Left ventricle myocardium inferior (tissue), 1 donor: Measurements from ENCODE around the gene ENDOV. TPM values are rescaled to one million over a fixed set of nuclear protein-coding genes. Genes with fewer than 3 reads are reported as not detected.

Source experiments
- DNase-seq: peaks from one replicate; pipeline ENCODE4 v3.0.0-alpha.2; 2020
- H3K27ac ChIP-seq: fragments of 200-600 bp; replicated peaks from 2 replicates; pipeline ENCODE4 v1.8.0; 2021
- H3K27me3 ChIP-seq: fragments of 200-600 bp; 2 replicates; pipeline ENCODE4 v1.8.0; 2021; ENCODE audit warnings: low read depth
- H3K36me3 ChIP-seq: fragments of 200-600 bp; 2 replicates; pipeline ENCODE4 v1.8.0; 2021
- H3K4me1 ChIP-seq: fragments of 200-600 bp; 2 replicates; pipeline ENCODE4 v1.8.0; 2021
- H3K4me3 ChIP-seq: fragments of 200-600 bp; 2 replicates; pipeline ENCODE4 v1.8.0; 2021; ENCODE audit warnings: mild to moderate bottlenecking, moderate library complexity
- H3K9me3 ChIP-seq: fragments of 200-600 bp; replicated peaks from 2 replicates; pipeline ENCODE4 v1.8.0; 2021
- CTCF ChIP-seq: fragments of 200-600 bp; IDR thresholded peaks from 2 replicates; pipeline ENCODE4 v1.8.0; 2021; ENCODE audit warnings: antibody characterized with exemption, mild to moderate bottlenecking, borderline replicate concordance
- intact Hi-C: fragments of 100-400 bp; cut with micrococcal nuclease; formaldehyde crosslinking; loops from one replicate; pipeline ENCODE4 v1.11.0; 2022
- total RNA-seq: library from RNA; stranded (reverse); fragmentation: NEBNext Ultra II Directional; extraction: Animal tissue kit (Norgen Biotek cat#: 25700); gene quantifications from one replicate; pipeline ENCODE4 v1.2.1, GENCODE V29; 2021
- donor health status: DM: no; HTN: yes; CAD: no; lungs with severe emphysema.

Gene ENDOV
- total RNA-seq, 1 donor from 2014 or later = 11.3 TPM

- Histone ChIP-seq H3K4me3 (no peak overlapping the region), H3K4me1 (peaks cover 55% of the 10 kb centered on the region), H3K9me3 (no peaks in the 10 kb centered on the region), H3K36me3 (no peaks in the 10 kb centered on the region), H3K27ac (no peak overlapping the region), H3K27me3 (peaks cover 11% of the 10 kb centered on the region)
- DNase-seq = no peak
- TF ChIP-seq CTCF = no peak
- intact Hi-C loops = no loop called here
These were observed 43.0 kb downstream of the ENDOV start for GRCh38 chr17:80458016-80458415.

GRCh38 chr17:80459234-80459633, 44.3 kb downstream of the ENDOV start:
- TF ChIP-seq CTCF = no peak
- Histone ChIP-seq H3K4me1 (peaks cover 48% of the 10 kb centered on the region), H3K27me3 (peaks cover 15% of the 10 kb centered on the region), H3K4me3 (no peak overlapping the region), H3K36me3 (no peaks in the 10 kb centered on the region), H3K9me3 (no peaks in the 10 kb centered on the region), H3K27ac (no peak overlapping the region)
- intact Hi-C loops = no loop called here
- DNase-seq = no peak

GRCh38 chr17:80460429-80460834, 45.5 kb downstream of the ENDOV start:
- intact Hi-C loops = no loop called here
- no peak for TF ChIP-seq CTCF
- H3K36me3 ChIP-seq = no peaks in the 10 kb centered on the region
- H3K4me1 ChIP-seq = peaks cover 38% of the 10 kb centered on the region
- peaks cover 27% of the 10 kb centered on the region for H3K27me3 ChIP-seq
- peak overlapping the region; percentile 9 for H3K4me3 ChIP-seq
- H3K9me3 ChIP-seq = no peaks in the 10 kb centered on the region
- no peak for DNase-seq
- H3K27ac ChIP-seq = peak overlapping the region; percentile 69

- H3K27me3 ChIP-seq = peaks cover 39% of the 10 kb centered on the region
- no peak overlapping the region for H3K4me3 ChIP-seq
- no peak overlapping the region for H3K27ac ChIP-seq
- intact Hi-C loops = no loop called here
- DNase-seq = no peak
- peaks cover 26% of the 10 kb centered on the region for H3K4me1 ChIP-seq
- H3K9me3 ChIP-seq = no peaks in the 10 kb centered on the region
- H3K36me3 ChIP-seq = no peaks in the 10 kb centered on the region
- TF ChIP-seq CTCF = no peak
These were observed 46.7 kb downstream of the ENDOV start for GRCh38 chr17:80461528-80462160.

- TF ChIP-seq CTCF = no peak
- no peak for DNase-seq
- intact Hi-C loops = no loop called here
- H3K4me3 ChIP-seq = no peak overlapping the region
- H3K27me3 ChIP-seq = peaks cover 56% of the 10 kb centered on the region
- H3K4me1 ChIP-seq = peaks cover 16% of the 10 kb centered on the region
- no peaks in the 10 kb centered on the region for H3K36me3 ChIP-seq
- H3K9me3 ChIP-seq = no peaks in the 10 kb centered on the region
- H3K27ac ChIP-seq = no peak overlapping the region
These were observed 48.9 kb downstream of the ENDOV start for GRCh38 chr17:80463784-80464400.
